GM21367 (cell line): ENCODE data around the gene NOTCH1.
"Not testable (repeated sequence)": the region's sequence is repeated elsewhere in the genome, so short reads cannot be mapped to it uniquely, and the experiment has no call there.

Experiments
- ATAC-seq: cut with Tn5 transposase; IDR thresholded peaks from one replicate; pipeline ENCODE4 v1.9.1; 2021; ENCODE audit not compliant: unreplicated experiment

The NOTCH1 gene

DNA sequence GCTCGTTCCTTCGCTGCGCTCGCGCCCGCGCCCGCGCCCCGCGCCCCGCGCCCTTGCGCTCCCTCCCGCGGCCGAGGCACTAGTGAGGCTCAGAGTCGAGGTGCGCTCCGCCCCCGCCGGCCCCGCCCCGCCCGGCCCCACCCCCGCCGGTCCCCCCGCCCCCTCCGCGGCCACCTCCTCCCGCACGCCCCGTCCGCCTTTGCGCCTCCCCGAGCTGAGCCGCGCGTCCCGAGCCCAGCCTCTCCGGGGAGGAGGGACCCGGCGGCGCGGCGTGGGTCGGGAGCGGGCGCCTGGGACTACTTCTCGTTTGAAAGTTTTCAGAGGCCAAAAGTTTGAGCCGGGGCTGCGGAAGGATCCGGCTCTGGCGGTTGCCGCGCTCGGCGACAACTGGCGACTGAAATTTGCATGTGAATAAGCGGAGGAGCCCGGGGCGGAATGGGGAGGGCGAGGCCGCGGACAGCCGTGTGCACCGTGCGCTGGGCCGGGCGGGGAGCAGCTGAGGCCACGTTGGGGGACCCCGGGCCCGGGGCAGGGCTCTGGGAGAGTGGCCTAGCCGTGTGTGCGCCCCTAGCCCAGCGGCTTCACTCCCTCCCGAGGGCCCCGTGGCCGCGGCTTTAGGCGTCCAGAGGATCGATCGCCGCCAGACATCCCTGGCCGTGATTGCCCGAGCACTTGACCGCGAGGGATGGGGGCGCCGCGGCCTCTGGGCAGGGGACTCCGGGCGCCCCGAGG, at the start of gene NOTCH1:
Gene NOTCH1, minus strand, starts transcription at position 84 of the 732 bp plus-strand sequence. CDS start 262 bp downstream, outside the sequence.
- ATAC-seq: peak; percentile 47

DNA sequence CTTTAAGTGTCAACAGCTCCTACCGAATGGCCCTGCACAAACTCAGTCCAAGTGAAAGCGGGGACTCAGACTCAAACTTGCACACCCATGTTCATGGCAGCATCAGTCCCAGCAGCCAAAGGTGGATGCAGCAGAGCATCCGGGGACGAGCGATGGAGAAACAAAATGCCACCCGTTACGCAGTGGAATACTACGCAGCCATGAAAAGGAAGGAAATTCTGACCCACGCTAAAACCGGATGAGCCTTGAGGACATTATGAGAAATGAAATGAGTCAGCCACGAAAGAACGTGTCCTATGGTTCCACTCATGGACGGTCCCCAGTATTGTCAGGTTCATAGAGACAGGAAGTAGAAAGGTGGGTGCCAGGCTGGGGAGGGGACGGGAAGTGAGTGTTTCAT, 48.6 kb upstream of the NOTCH1 start:
- ATAC-seq: no peak

DNA sequence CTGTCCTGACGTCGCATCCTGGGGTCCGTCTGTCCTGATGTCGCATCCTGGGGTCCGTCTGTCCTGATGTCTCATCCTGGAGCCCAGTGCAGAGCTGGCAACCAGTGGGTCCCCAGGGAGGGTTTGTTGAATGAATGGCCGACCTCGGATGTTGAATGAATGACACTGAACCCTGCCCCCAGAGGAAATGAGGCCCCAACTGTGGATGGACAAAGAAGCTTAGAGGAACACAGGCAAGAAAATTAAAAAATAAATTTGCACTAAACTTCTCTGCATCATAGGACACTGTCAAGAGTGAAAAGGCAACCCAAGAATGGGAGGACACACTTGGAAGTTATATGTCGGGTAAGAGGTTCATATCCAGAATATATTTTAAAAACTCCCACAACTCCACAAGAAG, 47.7 kb upstream of the NOTCH1 start:
- ATAC-seq: no peak

- no peak for ATAC-seq
Measured at GRCh38 chr9:136592666-136593065, 46.8 kb upstream of the NOTCH1 start.

DNA sequence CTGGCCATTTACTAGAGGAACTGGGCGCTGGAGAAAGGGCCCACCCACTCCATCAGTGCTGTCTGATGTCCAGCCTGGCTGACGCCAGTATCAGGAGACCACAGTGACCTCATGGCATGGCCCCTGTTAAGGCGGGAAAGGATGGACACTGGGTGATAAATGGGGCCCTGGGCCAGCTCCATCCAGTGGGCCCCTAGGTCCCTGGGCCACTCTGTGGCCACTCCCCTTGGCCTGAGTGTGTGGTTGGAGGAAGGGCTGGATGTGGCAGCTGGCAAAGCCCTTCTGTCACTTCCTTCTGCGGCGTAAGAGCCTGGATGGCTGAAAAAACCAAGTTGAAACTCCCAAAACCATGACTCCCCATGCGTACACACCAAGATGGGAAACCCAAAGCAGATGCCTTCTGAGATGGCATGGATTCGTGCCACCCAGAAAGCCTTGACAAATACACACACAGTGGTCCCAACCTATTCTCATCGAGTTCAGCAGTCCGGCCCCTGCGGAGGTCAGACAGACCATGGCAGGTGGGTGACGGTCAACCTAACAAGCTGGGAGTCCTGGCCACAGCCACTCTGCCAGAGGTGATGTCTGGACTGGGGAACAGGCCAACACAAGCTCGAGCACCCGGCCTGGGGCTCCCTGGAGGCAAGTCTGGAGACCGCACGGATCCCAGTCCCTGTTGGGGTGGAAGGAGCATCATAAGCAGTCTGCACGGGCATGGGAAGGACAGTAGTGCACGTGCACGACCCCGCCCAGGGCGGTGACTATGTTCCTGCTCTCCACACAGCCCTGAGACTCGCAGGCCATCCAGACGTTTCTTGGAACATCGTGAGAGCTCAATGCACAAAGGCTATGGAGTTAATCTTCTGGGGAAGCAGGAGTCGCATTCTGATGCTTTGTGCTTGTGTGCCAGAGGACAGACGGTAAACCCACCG, 45.2 kb upstream of the NOTCH1 start:
- ATAC-seq: no peak

GRCh38 chr9:136589766-136590763, 44.2 kb upstream of the NOTCH1 start:
- ATAC-seq: no peak

- no peak for ATAC-seq
Measured at GRCh38 chr9:136588663-136589464, 43.0 kb upstream of the NOTCH1 start.

- no peak for ATAC-seq
Measured at GRCh38 chr9:136587944-136588662, 42.3 kb upstream of the NOTCH1 start.

DNA sequence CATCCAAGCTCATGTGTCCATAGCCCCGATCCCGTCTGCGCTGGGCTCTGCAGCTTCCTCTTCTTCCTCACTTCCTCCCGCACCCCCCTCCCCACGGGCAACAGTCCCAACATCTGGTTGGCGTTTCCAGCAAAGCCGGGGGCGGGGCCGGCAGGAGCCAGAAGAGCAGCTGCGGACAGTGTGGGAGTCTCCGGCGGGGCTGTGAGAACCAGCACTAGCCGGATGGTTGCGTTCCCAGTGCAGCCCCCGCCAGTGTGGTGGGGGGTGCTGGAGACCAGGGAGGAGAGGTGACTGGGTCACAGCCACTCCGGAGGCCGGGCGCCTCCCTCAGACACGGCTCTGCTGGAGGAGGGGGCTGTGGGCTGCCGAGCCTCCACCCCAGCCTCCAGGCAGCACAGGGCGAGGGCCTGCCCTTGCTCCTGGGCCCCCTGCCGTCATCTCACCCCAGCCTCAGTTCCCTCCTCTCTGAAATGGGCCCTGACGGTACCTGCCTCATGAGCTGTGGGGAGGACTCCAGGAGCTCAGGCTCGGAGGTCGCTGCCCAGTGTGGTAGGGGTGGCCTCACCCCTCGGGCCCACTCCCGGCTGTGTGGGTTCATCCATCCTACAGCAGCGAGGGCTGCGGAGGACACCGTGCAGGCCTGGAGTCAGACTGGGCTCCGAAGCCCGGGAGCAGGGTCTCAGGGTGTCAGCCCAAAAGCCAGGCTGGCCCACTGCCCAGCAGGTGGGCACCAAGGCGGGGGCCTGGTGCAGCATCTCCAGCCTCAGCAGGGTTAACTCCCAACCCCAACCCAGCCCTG, 41.5 kb upstream of the NOTCH1 start:
- ATAC-seq: no peak

DNA sequence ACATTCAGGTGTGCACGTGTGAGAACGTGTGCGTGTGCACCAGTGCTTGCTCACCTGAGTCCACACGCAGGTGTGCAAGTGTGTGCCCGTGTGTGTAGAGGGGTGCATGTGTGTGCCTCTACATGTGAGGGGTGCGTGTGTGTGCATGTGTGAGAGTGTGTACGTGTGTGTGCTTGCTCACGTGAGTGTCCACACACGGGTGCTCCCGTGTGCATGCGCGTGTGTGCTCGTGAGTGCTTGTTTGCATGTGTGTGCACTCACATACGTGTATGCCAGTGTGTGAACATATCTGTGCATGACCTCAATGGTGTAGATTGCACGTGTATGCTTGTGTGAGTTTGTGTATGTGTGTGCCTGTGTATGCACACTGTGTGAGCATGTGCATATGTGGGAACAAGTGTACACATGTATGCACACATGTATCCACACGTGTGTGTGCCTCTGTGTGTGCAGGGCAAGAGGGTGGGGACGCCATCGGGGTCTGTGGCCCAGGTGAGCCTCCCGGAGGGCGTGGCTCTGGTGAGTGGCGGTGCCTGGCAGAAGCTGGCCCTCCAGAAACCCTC, 40.6 kb upstream of the NOTCH1 start:
- no peak for ATAC-seq

- no peak for ATAC-seq
Measured at GRCh38 chr9:136585531-136586120, 39.8 kb upstream of the NOTCH1 start.

GRCh38 chr9:136584934-136585333, 39.1 kb upstream of the NOTCH1 start:
- no peak for ATAC-seq

DNA sequence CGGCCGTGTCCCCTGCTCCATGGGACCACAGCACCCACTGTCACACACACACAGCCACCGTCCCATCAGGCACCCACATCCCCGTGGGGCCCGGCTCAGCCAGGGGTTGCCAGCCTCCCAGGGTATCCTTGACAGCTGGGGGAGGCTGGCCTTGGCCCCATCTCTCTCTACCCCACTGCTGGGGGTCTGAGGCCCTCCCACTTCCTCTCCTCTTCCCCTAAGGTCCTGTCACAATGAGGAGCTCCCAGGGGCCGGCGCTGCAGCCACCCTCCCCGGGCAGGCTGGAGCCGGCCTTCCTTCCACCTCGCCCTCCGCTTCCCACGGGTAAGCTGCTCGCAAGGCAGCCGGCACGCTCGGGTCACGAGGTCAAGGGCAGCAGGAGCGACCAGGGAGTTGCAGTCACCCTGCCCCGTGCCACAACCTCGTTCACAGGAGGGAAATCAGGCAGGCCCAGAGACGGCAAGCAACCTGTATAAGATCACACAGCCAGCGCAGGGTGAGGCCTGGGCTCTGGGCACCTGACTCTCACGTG, 38.6 kb upstream of the NOTCH1 start:
- ATAC-seq: no peak

DNA sequence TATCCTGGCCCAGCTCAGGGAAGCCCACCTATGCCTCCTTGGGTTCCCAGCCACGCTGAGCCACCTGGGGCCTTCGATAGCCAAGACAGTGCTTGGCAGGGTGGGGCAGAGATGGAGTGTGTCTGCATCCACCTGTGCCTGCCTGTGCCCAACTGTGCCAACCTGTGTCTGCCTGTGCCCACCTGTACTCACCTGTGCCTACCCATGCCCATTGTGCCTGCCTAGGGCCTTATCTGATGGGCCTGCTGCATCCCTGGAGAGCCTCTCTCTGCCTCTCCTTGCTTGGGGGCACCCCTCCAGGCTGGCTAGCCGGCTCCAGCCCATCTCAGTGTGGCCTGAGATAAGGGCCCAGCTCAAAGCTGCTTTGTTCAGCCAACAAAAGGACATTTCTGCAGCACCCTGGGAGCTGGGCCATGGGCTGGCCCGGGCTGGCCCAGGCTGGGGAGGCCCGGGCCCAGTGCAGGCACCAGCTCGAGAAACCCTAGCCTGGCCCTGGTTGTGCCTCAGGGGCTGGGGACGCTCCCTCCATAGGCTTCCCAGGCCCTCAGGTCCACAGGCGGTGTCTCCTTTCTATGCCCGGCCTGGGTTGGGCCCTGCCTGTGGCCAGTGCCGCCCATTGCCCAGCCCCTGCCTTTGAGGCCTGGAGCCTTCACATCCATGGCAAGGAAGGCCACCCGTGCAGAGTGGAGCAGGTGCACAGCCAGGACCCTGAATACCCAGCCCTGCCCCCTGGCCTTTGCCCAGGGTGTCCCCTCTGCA, 37.3 kb upstream of the NOTCH1 start:
- no peak for ATAC-seq

DNA sequence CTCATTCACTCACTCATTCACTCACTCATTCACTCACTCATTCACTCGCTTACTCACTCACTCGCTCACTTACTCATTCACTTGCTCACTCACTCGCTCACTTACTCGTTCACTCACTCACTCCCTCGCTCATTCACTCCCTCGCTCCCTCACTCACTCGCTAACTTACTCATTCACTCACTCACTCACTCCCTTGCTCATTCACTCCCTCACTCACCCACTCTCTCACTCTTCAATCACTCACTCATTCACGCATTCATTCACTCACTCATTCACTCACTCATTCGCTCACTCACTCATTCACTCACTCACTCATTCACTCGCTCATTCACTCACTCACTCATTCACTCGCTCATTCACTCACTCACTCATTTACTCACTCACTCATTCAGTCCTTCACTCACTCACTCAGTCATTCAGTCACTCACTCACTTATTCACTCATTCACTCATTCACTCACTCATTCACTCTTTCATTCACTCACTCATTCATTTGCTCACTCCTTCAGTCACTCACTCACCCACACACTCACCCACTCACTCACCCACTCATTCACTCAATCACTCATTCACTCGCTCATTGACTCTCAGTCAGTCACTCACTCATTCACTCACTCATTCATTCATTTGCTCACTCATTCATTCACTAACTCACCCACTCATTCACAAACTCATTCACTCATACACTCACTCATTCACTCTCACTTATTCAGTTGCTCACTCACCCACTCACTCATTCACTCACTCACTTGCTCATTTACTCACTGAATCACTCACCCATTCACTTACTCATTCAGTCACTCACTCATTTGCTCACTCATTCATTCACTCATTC, 36.0 kb upstream of the NOTCH1 start:
- ATAC-seq: no peak

- ATAC-seq: not testable (repeated sequence)
Measured at GRCh38 chr9:136579650-136580219, 33.9 kb upstream of the NOTCH1 start.
